Thoracic aorta (tissue), 2 donors: ENCODE data around the gene RASAL2. TPM values are rescaled to one million over a fixed set of nuclear protein-coding genes. Genes with fewer than 3 reads are reported as not detected.

Experiments used
- ATAC-seq: fragments of 150-250 bp; one replicate; pipeline ENCODE4 v1.8.0; 2017; ENCODE audit warnings: low read depth; ENCODE audit not compliant: insufficient number of reproducible peaks, low FRiP score
- DNase-seq: peaks from one replicate; pipeline ENCODE4 v3.0.0-alpha.2; 2020; ENCODE audit warnings: low spot score
- H3K27ac ChIP-seq, 2 donors: fragments of 200-600 bp; sonication (generic); 1 replicate in 1 of 2; 2 replicates in 1 of 2; pipeline ENCODE4 v1.5.1; 2016; ENCODE audit warnings: mild to moderate bottlenecking in 2 of 2, moderate library complexity in 2 of 2
- H3K27me3 ChIP-seq: fragments of 200-600 bp; sonication (generic); replicated peaks from 2 replicates; pipeline ENCODE4 v1.6.0; 2016; ENCODE audit warnings: mild to moderate bottlenecking; ENCODE audit not compliant: insufficient read depth
- H3K36me3 ChIP-seq: fragments of 200-600 bp; sonication (generic); one replicate; pipeline ENCODE4 v1.5.1; 2016
- H3K4me1 ChIP-seq, 2 donors: fragments of 200-600 bp; sonication (generic); 1 replicate in 1 of 2; 2 replicates in 1 of 2; pipeline versions ENCODE4 v1.5.1 to v1.6.0; 2016; ENCODE audit warnings: low read depth in 2 of 2, mild to moderate bottlenecking in 1 of 2; ENCODE audit not compliant: control insufficient read depth in 1 of 2
- H3K4me3 ChIP-seq: fragments of 200-600 bp; sonication (generic); 2 replicates; pipeline ENCODE4 v1.5.1; 2016; ENCODE audit warnings: mild to moderate bottlenecking
- H3K9me3 ChIP-seq: fragments of 200-600 bp; sonication (generic); 2 replicates; pipeline ENCODE4 v1.5.1; 2016
- total RNA-seq, 2 donors: library from RNA; depleted of rRNA; stranded (reverse); fragments of >200 nt; gene quantifications; one replicate each; pipeline versions ENCODE4 v1.1.0 to v1.2.3, GENCODE V29; 2016
- TF ChIP-seq, protein P1 (sequence below): fragments of 200-600 bp; sonication (generic); IDR thresholded peaks from one replicate; pipeline ENCODE4 v1.5.1; 2019; ENCODE audit warnings: antibody characterized with exemption

The RASAL2 gene
- total RNA-seq, 2 donors from 2014 or later, result 38.0 to 45.1 TPM

DNA sequence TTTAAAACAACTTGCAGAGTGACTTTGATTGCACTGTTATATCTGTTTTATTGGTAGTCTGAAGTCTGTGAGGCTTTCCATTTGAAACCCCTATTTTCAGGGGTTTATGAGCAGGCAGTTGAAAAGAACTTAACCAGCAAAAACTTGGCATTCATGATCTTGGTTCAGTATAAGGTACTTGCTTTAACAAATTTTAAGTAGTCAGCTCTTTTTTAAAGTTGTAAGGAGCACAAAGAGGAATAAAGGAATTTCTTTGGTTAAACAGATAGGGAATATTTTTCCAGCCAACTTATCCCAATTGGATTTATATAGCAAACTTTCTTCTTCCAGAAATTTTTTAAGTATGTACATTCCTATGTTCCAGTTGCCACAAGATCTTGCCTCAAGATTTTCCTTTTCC, 138.2 kb downstream of the RASAL2 start:
- H3K4me1 ChIP-seq, result peaks cover 0 to 16% of the 10 kb centered on the region in 2 donors
- TF ChIP-seq, protein P1, sequence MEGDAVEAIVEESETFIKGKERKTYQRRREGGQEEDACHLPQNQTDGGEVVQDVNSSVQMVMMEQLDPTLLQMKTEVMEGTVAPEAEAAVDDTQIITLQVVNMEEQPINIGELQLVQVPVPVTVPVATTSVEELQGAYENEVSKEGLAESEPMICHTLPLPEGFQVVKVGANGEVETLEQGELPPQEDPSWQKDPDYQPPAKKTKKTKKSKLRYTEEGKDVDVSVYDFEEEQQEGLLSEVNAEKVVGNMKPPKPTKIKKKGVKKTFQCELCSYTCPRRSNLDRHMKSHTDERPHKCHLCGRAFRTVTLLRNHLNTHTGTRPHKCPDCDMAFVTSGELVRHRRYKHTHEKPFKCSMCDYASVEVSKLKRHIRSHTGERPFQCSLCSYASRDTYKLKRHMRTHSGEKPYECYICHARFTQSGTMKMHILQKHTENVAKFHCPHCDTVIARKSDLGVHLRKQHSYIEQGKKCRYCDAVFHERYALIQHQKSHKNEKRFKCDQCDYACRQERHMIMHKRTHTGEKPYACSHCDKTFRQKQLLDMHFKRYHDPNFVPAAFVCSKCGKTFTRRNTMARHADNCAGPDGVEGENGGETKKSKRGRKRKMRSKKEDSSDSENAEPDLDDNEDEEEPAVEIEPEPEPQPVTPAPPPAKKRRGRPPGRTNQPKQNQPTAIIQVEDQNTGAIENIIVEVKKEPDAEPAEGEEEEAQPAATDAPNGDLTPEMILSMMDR, result no peak
- DNase-seq (no peak), ATAC-seq (no peak)
- H3K36me3 ChIP-seq, result no peaks in the 10 kb centered on the region
- no peak overlapping the region for H3K4me3 ChIP-seq
- no peaks in the 10 kb centered on the region for H3K9me3 ChIP-seq
- no peaks in the 10 kb centered on the region for H3K27me3 ChIP-seq
- H3K27ac ChIP-seq, result no peak overlapping the region

DNA sequence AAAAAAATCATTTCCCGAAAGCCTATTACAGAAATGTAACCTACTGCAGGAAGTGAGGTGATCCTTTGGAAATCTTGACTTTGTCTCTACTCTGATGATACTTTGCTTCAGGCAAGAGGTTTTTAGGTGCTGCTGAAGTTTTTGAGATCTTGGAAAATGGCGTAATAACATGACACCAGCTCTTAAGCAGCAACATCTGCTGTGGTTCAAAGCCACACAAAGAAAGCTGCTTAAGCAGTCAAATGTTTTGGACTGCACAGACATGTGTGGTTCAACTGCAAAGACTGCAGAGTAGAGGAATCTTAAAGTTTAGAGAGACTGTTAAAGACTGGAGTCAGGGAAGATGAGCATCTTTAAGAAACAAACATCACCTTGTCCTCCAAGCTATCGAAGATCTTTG, 139.0 kb downstream of the RASAL2 start:
- Histone ChIP-seq H3K4me1 (peaks cover 0 to 19% of the 10 kb centered on the region in 2 donors), H3K9me3 (no peaks in the 10 kb centered on the region), H3K4me3 (no peak overlapping the region), H3K27ac (no peak overlapping the region), H3K27me3 (no peaks in the 10 kb centered on the region), H3K36me3 (no peaks in the 10 kb centered on the region)
- DNase-seq (no peak), ATAC-seq (no peak)
- TF ChIP-seq, protein P1, result no peak

DNA sequence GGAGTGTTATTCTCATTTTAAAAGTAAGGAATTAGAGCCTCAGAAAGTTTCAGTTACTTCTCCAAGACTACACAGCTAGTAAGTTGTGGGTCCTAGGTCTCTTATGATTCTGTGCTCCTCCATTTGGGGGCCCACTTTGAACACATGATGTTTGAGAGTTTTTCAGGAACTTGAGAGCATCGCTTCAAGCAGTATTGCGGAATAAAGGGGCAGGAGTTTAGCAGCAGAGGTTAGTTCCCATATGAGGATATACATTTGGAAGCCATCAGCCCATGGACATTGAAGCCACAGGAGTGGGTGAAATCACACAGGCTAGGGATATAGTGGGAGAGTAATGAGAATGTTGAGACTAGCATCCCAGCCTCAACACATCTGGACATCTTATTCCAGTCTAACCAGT, 143.2 kb downstream of the RASAL2 start:
- ATAC-seq (no peak), DNase-seq (no peak)
- TF ChIP-seq, protein P1, result no peak
- Histone ChIP-seq H3K27me3 (no peaks in the 10 kb centered on the region), H3K9me3 (no peaks in the 10 kb centered on the region), H3K36me3 (no peaks in the 10 kb centered on the region), H3K4me1 (peaks cover 0 to 8% of the 10 kb centered on the region in 2 donors), H3K27ac (no peak overlapping the region), H3K4me3 (no peak overlapping the region)

DNA sequence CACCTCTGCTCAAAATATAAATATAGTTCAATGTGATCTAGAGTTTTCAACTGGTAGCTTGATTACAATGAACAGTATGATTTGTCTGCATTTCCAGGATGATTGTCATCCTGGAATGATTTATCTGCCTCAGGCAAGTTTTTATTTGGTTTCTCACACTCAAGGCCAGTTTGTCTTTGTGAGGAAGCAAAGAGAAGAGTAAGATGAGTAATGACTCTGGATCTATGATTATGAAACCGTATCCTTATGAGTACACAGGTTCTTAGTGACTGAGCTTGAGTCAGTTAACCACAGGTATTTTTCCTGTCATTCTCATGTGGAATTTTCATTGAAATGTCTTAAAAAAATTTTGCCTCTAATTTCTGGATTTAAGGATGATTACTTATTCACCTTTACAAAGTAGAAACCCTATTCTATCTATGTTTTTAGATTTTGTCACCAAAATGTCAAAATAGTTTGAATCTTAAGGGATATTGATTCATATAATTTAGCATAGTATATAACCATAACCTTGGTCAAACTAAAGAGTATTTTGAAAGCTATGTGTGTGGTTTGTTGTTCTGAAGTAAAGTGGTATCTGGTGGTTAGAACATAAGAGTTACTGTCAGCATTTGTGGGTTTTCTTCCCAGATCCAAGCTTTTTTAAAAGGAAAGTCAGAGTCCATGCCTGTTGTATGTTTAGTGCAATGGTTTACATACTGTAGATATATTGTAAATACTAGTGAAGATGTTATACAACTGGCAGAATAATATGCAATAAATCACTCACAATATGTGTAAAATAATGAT, 145.0 kb downstream of the RASAL2 start:
- ATAC-seq (no peak), DNase-seq (no peak)
- Histone ChIP-seq H3K4me1 (peaks cover 0 to 3% of the 10 kb centered on the region in 2 donors), H3K27ac (no peak overlapping the region), H3K27me3 (no peaks in the 10 kb centered on the region), H3K9me3 (no peaks in the 10 kb centered on the region), H3K4me3 (no peak overlapping the region), H3K36me3 (no peaks in the 10 kb centered on the region)
- TF ChIP-seq, protein P1, result no peak

DNA sequence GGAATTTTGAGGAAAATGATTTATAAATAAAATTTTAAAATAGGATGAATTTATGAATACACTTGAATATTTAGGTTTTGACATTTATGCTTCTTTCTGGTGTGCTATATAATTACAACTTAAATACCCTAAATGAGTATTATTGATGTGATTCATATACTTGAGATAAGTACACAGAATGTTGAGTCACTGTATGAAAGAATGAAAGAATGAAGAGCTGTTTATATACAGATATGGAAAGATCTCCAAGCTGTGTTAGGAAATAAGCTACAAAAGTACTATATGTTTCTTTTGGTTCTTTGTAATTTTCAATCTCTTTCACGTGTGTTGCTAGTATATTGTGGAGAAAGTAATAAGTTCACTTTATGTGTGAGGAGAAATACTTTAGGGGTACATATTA, 147.2 kb downstream of the RASAL2 start:
- DNase-seq (no peak), ATAC-seq (no peak)
- TF ChIP-seq, protein P1, result no peak
- H3K9me3 ChIP-seq, result no peaks in the 10 kb centered on the region
- H3K4me1 ChIP-seq, result peaks cover 0 to 3% of the 10 kb centered on the region in 2 donors
- H3K27ac ChIP-seq, result no peak overlapping the region
- no peaks in the 10 kb centered on the region for H3K27me3 ChIP-seq
- H3K36me3 ChIP-seq, result no peaks in the 10 kb centered on the region
- H3K4me3 ChIP-seq, result no peak overlapping the region
